K562 (cell line): ENCODE measurements around the gene DUSP19. TPM values are rescaled to one million over a fixed set of nuclear protein-coding genes. Genes with fewer than 3 reads are reported as not detected.

ENCODE experiments used
- BCOR ChIP-seq: fragments of 450-650 bp; IDR thresholded peaks from 2 replicates; pipeline ENCODE4 v1.6.1; 2016
- FOXK2 ChIP-seq, 2 experiments: fragments of 450-650 bp; IDR thresholded peaks in 1 of 2; conservative IDR thresholded peaks in 1 of 2; 2 replicates each; pipeline ENCODE4 v1.6.1; 2016; ENCODE audit warnings: low read depth in 2 of 2, mild to moderate bottlenecking in 1 of 2
- HLTF ChIP-seq: fragments of 450-650 bp; IDR thresholded peaks from 2 replicates; pipeline ENCODE4 v1.6.1; 2016
- HNRNPL ChIP-seq: fragments of 200-400 bp; formaldehyde crosslinking; IDR thresholded peaks from 2 replicates; pipeline ENCODE4 v1.6.1; 2017; ENCODE audit warnings: low read depth, mild to moderate bottlenecking, low read length
- JUN ChIP-seq, 2 experiments: sonication (generic) in 1 of 2; formaldehyde crosslinking in 1 of 2; IDR thresholded peaks; 2 replicates each; pipeline versions ENCODE4 v1.6.1 to v1.8.0; 2012 to 2022; ENCODE audit warnings: borderline replicate concordance in 2 of 2, mild to moderate bottlenecking in 2 of 2, improper control_type of control experiment in 1 of 2, low read depth in 1 of 2, low read length in 1 of 2, missing genetic modification reagents in 1 of 2
- MTA2 ChIP-seq: fragments of 450-650 bp; IDR thresholded peaks from 2 replicates; pipeline ENCODE4 v1.6.1; 2016; ENCODE audit warnings: low read depth
- POU5F1 ChIP-seq: fragments of 150-350 bp; IDR thresholded peaks from 2 replicates; pipeline ENCODE4 v1.6.1; 2014; ENCODE audit warnings: borderline replicate concordance, low read length, low read depth, mild to moderate bottlenecking; ENCODE audit not compliant: partially characterized antibody
- PURB ChIP-seq: sonication (generic); formaldehyde crosslinking; IDR thresholded peaks from 2 replicates; pipeline ENCODE4 v1.9.0; 2021; ENCODE audit warnings: low read depth, mild to moderate bottlenecking, missing genetic modification reagents
- TAL1 ChIP-seq: fragments of 450-650 bp; IDR thresholded peaks from 2 replicates; pipeline ENCODE4 v1.6.1; 2016; ENCODE audit warnings: mild to moderate bottlenecking
- TFAP4 ChIP-seq: sonication (generic); formaldehyde crosslinking; IDR thresholded peaks from 2 replicates; pipeline ENCODE4 v1.8.0; 2022; ENCODE audit warnings: missing genetic modification reagents, mild to moderate bottlenecking, moderate library complexity, borderline replicate concordance
- THAP7 ChIP-seq: fragments of 250-450 bp; sonication (Bioruptor Pico); IDR thresholded peaks from 2 replicates; pipeline ENCODE4 v1.5.0; 2021
- TOE1 ChIP-seq, 2 experiments: fragments of 450-650 bp in 1 of 2; sonication (generic) in 1 of 2; formaldehyde crosslinking in 1 of 2; IDR thresholded peaks; 2 replicates each; pipeline versions ENCODE4 v1.7.1 to v1.8.0; 2016 to 2022; ENCODE audit warnings: borderline replicate concordance in 2 of 2, mild to moderate bottlenecking in 2 of 2, antibody characterized with exemption in 1 of 2, inconsistent platforms in 1 of 2, low read depth in 1 of 2, missing genetic modification reagents in 1 of 2, moderate library complexity in 1 of 2
- USF1 ChIP-seq: sonication (generic); formaldehyde crosslinking; IDR thresholded peaks from 2 replicates; pipeline ENCODE4 v1.9.0; 2022; ENCODE audit warnings: mild to moderate bottlenecking, missing genetic modification reagents
- ZBTB40 ChIP-seq, 2 experiments: fragments of 450-650 bp in 1 of 2; sonication (generic) in 1 of 2; formaldehyde crosslinking in 1 of 2; IDR thresholded peaks; 2 replicates each; pipeline versions ENCODE4 v1.7.1 to v1.9.0; 2016 to 2022; ENCODE audit warnings: inconsistent platforms in 1 of 2, mild to moderate bottlenecking in 1 of 2, missing genetic modification reagents in 1 of 2
- ZNF174 ChIP-seq: fragments of 250-450 bp; sonication (Bioruptor Pico); IDR thresholded peaks from 2 replicates; pipeline ENCODE4 v1.4.0; 2020; ENCODE audit warnings: mild to moderate bottlenecking
- polyA plus RNA-seq, 8 experiments: library from polyadenylated mRNA; depleted of rRNA in 4 of 8; stranded (reverse) in 5 of 8; unstranded in 3 of 8; fragments of >200 nt; fragmentation: Nextera tagmentation in 2 of 8; fragmentation: Illumina TruSeq in 1 of 8; extraction: Ambion mirVana in 2 of 8; extraction: Trizol in 1 of 8; gene quantifications; 2 replicates each; pipeline versions ENCODE4 v1.2.1 to v1.2.3, GENCODE V29; 2011 to 2014; ENCODE audit warnings: inconsistent platforms in 1 of 8, missing spikeins in 1 of 8
- total RNA-seq, 7 experiments: library from RNA; depleted of rRNA in 6 of 7; stranded (reverse); fragments of >200 nt in 6 of 7; fragmentation: Illumina TruSeq in 2 of 7; extraction: Trizol in 2 of 7; gene quantifications; 2 replicates each; pipeline versions ENCODE4 v1.2.1 to v1.2.3, GENCODE V29; 2011 to 2021; ENCODE audit warnings: low replicate concordance in 1 of 7

DUSP19 gene
- total and polyA plus RNA-seq, 9 of the 15 experiments (the other 6 are each of a cell fraction or from before 2014, with no cell fraction given), result 1.6 to 6.3 (median 3.1) TPM

- TF ChIP-seq ZBTB40 (IDR thresholded peaks at IDR 0.05), result peak; percentile 45
- TF ChIP-seq ZBTB40 (CRISPR knock-in tag; IDR thresholded peaks at IDR 0.05), result no peak
- TF ChIP-seq HLTF, result 0 out of 2 replicates have a peak, but pooled peaks have one; percentile 51
- no peak for TF ChIP-seq USF1
- peak; percentile 87 for TF ChIP-seq BCOR
- no peak for TF ChIP-seq THAP7 (CRISPR knock-in tag)
- TF ChIP-seq TFAP4 (CRISPR knock-in tag), result peak; percentile 68
- no peak for TF ChIP-seq POU5F1
- TF ChIP-seq PURB (CRISPR knock-in tag), result no peak
- peak in 1 of 2 experiments; percentile 36; a peak in 1 of 4 replicates for TF ChIP-seq FOXK2 (conservative IDR thresholded peaks at IDR 0.05 in 1 of 2, IDR thresholded peaks at IDR 0.05 in 1 of 2; ENCODE audit: low read depth in 2 of 2)
- TF ChIP-seq MTA2, result peak; percentile 17; the same call in 1 of the 2 replicates
- no peak for TF ChIP-seq HNRNPL
- peak; percentile 60; the same call in 1 of the 2 replicates for TF ChIP-seq TOE1 (IDR thresholded peaks at IDR 0.05; ENCODE audit: borderline replicate concordance)
- no peak for TF ChIP-seq TOE1 (CRISPR knock-in tag; IDR thresholded peaks at IDR 0.05; ENCODE audit: borderline replicate concordance, low read depth)
- no peak for TF ChIP-seq TAL1
- TF ChIP-seq ZNF174, result no peak
- no peak for TF ChIP-seq JUN (IDR thresholded peaks at IDR 0.05; ENCODE audit: borderline replicate concordance, low read depth, low read length)
- TF ChIP-seq JUN (CRISPR knock-in tag; IDR thresholded peaks at IDR 0.05; ENCODE audit: borderline replicate concordance), result no peak
Measured at GRCh38 chr2:183125659-183126341, 47.3 kb downstream of the DUSP19 start (continued).
